AG20443 (cell line): ENCODE data around the gene STMN1.

Experiments
- DNase-seq: peaks from one replicate; pipeline ENCODE4 v3.0.0; 2012; ENCODE audit warnings: low spot score, mixed read lengths

The STMN1 gene

GRCh38 chr1:25918615-25919014, 12.4 kb upstream of the STMN1 start:
- no peak for DNase-seq

- DNase-seq = no peak
Observed at GRCh38 chr1:25917996-25918395, 11.8 kb upstream of the STMN1 start.

GRCh38 chr1:25916460-25916859, 10.2 kb upstream of the STMN1 start:
- no peak for DNase-seq

- DNase-seq = peak; percentile 38
Observed at GRCh38 chr1:25914074-25914995, 8.1 kb upstream of the STMN1 start.

- no peak for DNase-seq
Observed at GRCh38 chr1:25913206-25913605, 7.0 kb upstream of the STMN1 start.

GRCh38 chr1:25912076-25912831, 6.0 kb upstream of the STMN1 start:
- DNase-seq = peak; percentile 65

- DNase-seq = no peak
Observed at GRCh38 chr1:25911162-25911561, 4.9 kb upstream of the STMN1 start.

GRCh38 chr1:25909040-25909439, 2.8 kb upstream of the STMN1 start:
- no peak for DNase-seq

GRCh38 chr1:25908161-25908560, 1.9 kb upstream of the STMN1 start:
- no peak for DNase-seq

GRCh38 chr1:25907601-25908000, 1.4 kb upstream of the STMN1 start:
- no peak for DNase-seq

- no peak for DNase-seq
Observed at GRCh38 chr1:25906644-25907300, 553 bp upstream of the STMN1 start.

GRCh38 chr1:25904943-25905679, 1.1 kb downstream of the STMN1 start:
- peak; percentile 98 for DNase-seq

- no peak for DNase-seq
Observed at GRCh38 chr1:25903986-25904385, 2.2 kb downstream of the STMN1 start.

- no peak for DNase-seq
Observed at GRCh38 chr1:25902462-25902861, 3.8 kb downstream of the STMN1 start.

- no peak for DNase-seq
Observed at GRCh38 chr1:25900219-25900618, 6.0 kb downstream of the STMN1 start.

- no peak for DNase-seq
Observed at GRCh38 chr1:25899792-25900191, 6.4 kb downstream of the STMN1 start.

- no peak for DNase-seq
Observed at GRCh38 chr1:25898223-25899015, 7.8 kb downstream of the STMN1 start.

GRCh38 chr1:25897754-25898153, 8.5 kb downstream of the STMN1 start:
- DNase-seq = no peak

- no peak for DNase-seq
Observed at GRCh38 chr1:25896266-25896665, 10.0 kb downstream of the STMN1 start.

GRCh38 chr1:25895365-25895990, 10.7 kb downstream of the STMN1 start:
- DNase-seq = peak; percentile 97

GRCh38 chr1:25893116-25893515, 13.1 kb downstream of the STMN1 start:
- DNase-seq = no peak
